Upper lobe of left lung (tissue), 6 donors: ENCODE results near the gene KIAA1217. TPM values are rescaled to one million over a fixed set of nuclear protein-coding genes. Genes with fewer than 3 reads are reported as not detected.

Experiments used
- ATAC-seq, 2 donors: fragments of 200-7000 bp; cut with Tn5 transposase; one replicate each; pipeline ENCODE4 v1.9.1; 2022; ENCODE audit warnings: mild to moderate bottlenecking in 2 of 2, moderate library complexity in 2 of 2; ENCODE audit not compliant: low FRiP score in 2 of 2
- DNase-seq, 2 donors: peaks; one replicate each; pipeline ENCODE4 v3.0.0-alpha.2; 2019 to 2020
- H3K27ac ChIP-seq, 4 donors: fragments of 200-600 bp; sonication (generic); one replicate each; pipeline ENCODE4 v1.5.1; 2016 to 2019
- H3K27me3 ChIP-seq, 4 donors: fragments of 200-600 bp; sonication (generic); one replicate each; pipeline ENCODE4 v1.5.1; 2017 to 2019
- H3K36me3 ChIP-seq, 4 donors: fragments of 200-600 bp; sonication (generic); one replicate each; pipeline ENCODE4 v1.5.1; 2016 to 2019
- H3K4me1 ChIP-seq, 4 donors: fragments of 200-600 bp; sonication (generic); one replicate each; pipeline ENCODE4 v1.5.1; 2018 to 2019
- H3K4me3 ChIP-seq, 4 donors: fragments of 200-600 bp; sonication (generic); one replicate each; pipeline ENCODE4 v1.5.1; 2017 to 2019; ENCODE audit warnings: mild to moderate bottlenecking in 2 of 4, moderate library complexity in 1 of 4
- H3K9me3 ChIP-seq, 4 donors: fragments of 200-600 bp; sonication (generic); one replicate each; pipeline ENCODE4 v1.5.1; 2018 to 2019
- CTCF ChIP-seq, 6 experiments: fragments of 450-650 bp in 4 of 6; fragments of 200-600 bp in 2 of 6; sonication (generic) in 2 of 6; IDR thresholded peaks; one replicate each; pipeline ENCODE4 v1.5.1; 2016 to 2019; ENCODE audit warnings: antibody characterized with exemption in 6 of 6
- EP300 ChIP-seq, 4 donors: sonication (generic); formaldehyde crosslinking; IDR thresholded peaks; one replicate each; pipeline ENCODE4 v1.5.1; 2017; ENCODE audit warnings: antibody characterized with exemption in 4 of 4, control low read depth in 2 of 4
- POLR2A ChIP-seq, 4 donors: fragments of 450-650 bp; IDR thresholded peaks; one replicate each; pipeline ENCODE4 v1.5.1; 2016 to 2017; ENCODE audit warnings: antibody characterized with exemption in 4 of 4, mild to moderate bottlenecking in 2 of 4
- POLR2AphosphoS5 ChIP-seq, 2 donors: sonication (generic); formaldehyde crosslinking; IDR thresholded peaks; one replicate each; pipeline ENCODE4 v1.5.1; 2017; ENCODE audit warnings: antibody characterized with exemption in 2 of 2
- WGBS, 2 donors: methylation state at CpG; one replicate each; pipeline ENCODE4 v1.1.5; 2017 to 2018; 5-methylcytosine and 5-hydroxymethylcytosine counted together
- total RNA-seq, 6 donors: library from RNA; depleted of rRNA in 4 of 6; stranded (reverse); fragments of >200 nt in 4 of 6; gene quantifications; one replicate each; pipeline versions ENCODE4 v1.1.0 to v1.2.1, GENCODE V29; 2016 to 2021
- donor health status: DM: no; HTN: no; CAD: no; lungs with moderate emphysema.
- donor health status: DM: no; HTN: yes; CAD: no; lungs with severe emphysema.

The KIAA1217 gene
- total RNA-seq, 6 donors from 2014 or later: 18.4 to 109 (median 41.0) TPM

DNA sequence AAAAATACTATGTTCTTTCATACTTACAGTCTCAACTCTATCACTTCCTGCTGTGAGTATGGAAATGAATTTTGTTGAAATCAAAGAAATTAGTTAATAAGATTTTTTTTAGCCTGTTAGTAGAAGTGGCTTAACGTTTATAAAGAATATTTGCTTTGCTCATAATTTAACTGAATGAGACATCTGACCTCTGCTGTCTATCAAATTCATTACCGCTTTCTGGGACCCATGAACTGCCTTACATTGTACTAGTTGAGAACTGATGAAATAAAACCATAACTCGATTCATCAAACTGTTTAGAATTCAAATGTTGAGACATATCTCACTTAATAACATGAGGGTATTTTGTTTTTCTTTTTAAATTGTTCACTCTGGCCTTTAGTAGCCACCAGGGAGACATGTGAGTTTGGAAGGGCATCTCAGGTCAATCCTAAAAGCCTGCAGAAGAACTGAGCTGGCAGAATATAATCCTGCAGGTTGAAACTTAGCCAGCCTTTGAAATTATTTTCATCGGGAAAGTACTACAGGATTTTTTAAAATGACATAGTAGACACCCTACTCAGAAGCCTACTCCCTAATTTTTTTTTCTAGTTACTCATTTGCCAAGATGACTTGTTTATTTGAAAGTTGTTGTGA lies 78.7 kb downstream of the KIAA1217 start:
- H3K36me3 ChIP-seq: no peaks in the 10 kb centered on the region
- DNase-seq (no peak), ATAC-seq (no peak)
- H3K27ac ChIP-seq: no peak overlapping the region
- H3K4me1 ChIP-seq: peaks cover 0 to 4% (median 0%) of the 10 kb centered on the region in 4 donors
- no peak overlapping the region for H3K4me3 ChIP-seq
- TF ChIP-seq POLR2AphosphoS5 (IDR thresholded peaks at IDR 0.05) (no peak), EP300 (IDR thresholded peaks at IDR 0.05) (no peak), CTCF (IDR thresholded peaks at IDR 0.05) (no peak), POLR2A (IDR thresholded peaks at IDR 0.05) (no peak)
- H3K27me3 ChIP-seq: no peaks in the 10 kb centered on the region
- no peaks in the 10 kb centered on the region for H3K9me3 ChIP-seq
- WGBS, 2 donors: 47 to 49% methylated on average over 4 of the region's 4 CpGs

- WGBS, 2 donors: 89 to 94% methylated on average over 1 of the region's 1 CpG
- H3K4me1 ChIP-seq: peaks cover 0 to 11% (median 4%) of the 10 kb centered on the region in 4 donors
- DNase-seq (no peak), ATAC-seq (no peak)
- no peaks in the 10 kb centered on the region for H3K9me3 ChIP-seq
- no peak for TF ChIP-seq POLR2AphosphoS5 (IDR thresholded peaks at IDR 0.05)
- no peaks in the 10 kb centered on the region for H3K27me3 ChIP-seq
- no peak overlapping the region for H3K27ac ChIP-seq
- no peak overlapping the region for H3K4me3 ChIP-seq
- no peaks in the 10 kb centered on the region for H3K36me3 ChIP-seq
These were observed 79.6 kb downstream of the KIAA1217 start for GRCh38 chr10:24288581-24288980.

DNA sequence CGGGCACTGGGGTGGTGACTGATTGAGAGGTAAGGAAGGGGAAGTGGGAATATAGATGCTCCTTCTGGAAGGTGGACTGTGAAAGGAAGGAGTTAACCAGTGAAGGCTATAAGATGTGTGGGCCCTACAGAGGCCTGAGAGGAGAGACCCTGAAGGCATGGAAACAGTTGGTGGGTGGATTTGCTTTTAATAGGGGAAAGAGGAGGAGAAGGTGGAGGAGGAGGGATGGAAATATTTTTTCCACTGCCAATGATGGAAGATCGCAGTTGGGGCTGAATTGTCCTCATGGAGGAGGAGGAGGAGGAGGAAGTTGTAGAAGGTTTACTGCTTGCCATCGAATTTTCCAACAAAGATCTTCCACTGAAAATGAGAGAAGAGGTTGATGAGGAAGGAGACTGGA lies 80.3 kb downstream of the KIAA1217 start:
- DNase-seq (no peak), ATAC-seq (no peak)
- Histone ChIP-seq H3K4me3 (no peak overlapping the region), H3K36me3 (no peaks in the 10 kb centered on the region), H3K4me1 (peaks cover 0 to 11% (median 5%) of the 10 kb centered on the region in 4 donors), H3K27ac (peak overlapping the region in 1 of 4 donors; percentile 22), H3K27me3 (no peaks in the 10 kb centered on the region), H3K9me3 (no peaks in the 10 kb centered on the region)
- 75 to 79% methylated on average over 3 of the region's 3 CpGs for WGBS, 2 donors
- TF ChIP-seq EP300 (IDR thresholded peaks at IDR 0.05) (no peak), POLR2A (IDR thresholded peaks at IDR 0.05) (no peak), CTCF (IDR thresholded peaks at IDR 0.05) (no peak), POLR2AphosphoS5 (IDR thresholded peaks at IDR 0.05) (no peak)

- no peaks in the 10 kb centered on the region for H3K36me3 ChIP-seq
- H3K27me3 ChIP-seq: no peaks in the 10 kb centered on the region
- TF ChIP-seq EP300 (IDR thresholded peaks at IDR 0.05) (no peak), POLR2AphosphoS5 (IDR thresholded peaks at IDR 0.05) (no peak), POLR2A (IDR thresholded peaks at IDR 0.05) (no peak), CTCF (IDR thresholded peaks at IDR 0.05) (no peak)
- ATAC-seq: no peak
- peaks cover 0 to 11% (median 5%) of the 10 kb centered on the region in 4 donors for H3K4me1 ChIP-seq
- H3K4me3 ChIP-seq: no peak overlapping the region
- no peak for DNase-seq
- H3K9me3 ChIP-seq: no peaks in the 10 kb centered on the region
- 78 to 79% methylated on average over 11 of the region's 11 CpGs for WGBS, 2 donors
- H3K27ac ChIP-seq: peak overlapping the region in 1 of 4 donors; percentile 53
These were observed 83.7 kb downstream of the KIAA1217 start for GRCh38 chr10:24292304-24293293.

DNA sequence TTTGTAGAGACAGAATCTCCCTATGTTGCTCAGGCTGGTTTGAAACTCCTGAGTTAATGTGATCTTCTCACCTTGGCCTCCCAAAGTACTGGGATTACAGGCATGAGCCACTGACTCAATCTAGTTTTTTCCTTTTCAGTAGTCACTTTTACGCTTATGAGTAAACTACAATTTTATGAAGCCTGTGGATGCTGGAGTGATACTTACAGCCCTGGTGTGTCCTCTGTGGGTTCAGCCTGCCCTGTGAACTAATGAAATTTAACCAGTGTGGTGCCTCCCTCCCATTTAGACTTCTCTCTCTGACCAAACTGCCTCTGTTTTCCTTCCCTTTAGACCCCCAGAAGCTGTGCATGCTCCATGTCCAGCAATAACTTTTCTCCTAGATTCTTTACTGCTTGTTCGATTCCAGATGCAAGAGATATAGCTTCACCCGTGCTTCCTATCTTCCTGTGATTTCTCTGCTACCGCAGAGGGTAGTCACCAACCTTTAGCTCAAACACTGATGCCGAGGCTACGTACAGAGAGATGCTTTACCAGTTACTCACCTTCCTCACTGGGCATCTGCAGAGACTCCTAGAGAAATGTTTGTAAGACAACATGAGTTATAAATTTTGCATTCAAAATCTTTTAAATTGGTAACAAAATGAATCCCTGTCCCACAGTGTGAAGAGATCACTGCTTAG lies 90.8 kb downstream of the KIAA1217 start:
- DNase-seq: no peak
- WGBS, 2 donors: 85 to 88% methylated on average over 6 of the region's 6 CpGs

More for the DNA sequence above, 90.8 kb downstream of the KIAA1217 start:
- no peak for TF ChIP-seq CTCF (IDR thresholded peaks at IDR 0.05)
- no peak for TF ChIP-seq POLR2AphosphoS5 (IDR thresholded peaks at IDR 0.05)
- no peak for TF ChIP-seq POLR2A (IDR thresholded peaks at IDR 0.05)
- TF ChIP-seq EP300 (IDR thresholded peaks at IDR 0.05): no peak
- Histone ChIP-seq H3K27ac (no peak overlapping the region), H3K4me3 (no peak overlapping the region), H3K9me3 (no peaks in the 10 kb centered on the region), H3K36me3 (no peaks in the 10 kb centered on the region), H3K4me1 (no peaks in the 10 kb centered on the region), H3K27me3 (no peaks in the 10 kb centered on the region)
- no peak for ATAC-seq
